Fibroblast of skin of right quadriceps (primary cell): ENCODE results near the gene LTB.
A peak's percentile ranks its signal among the peaks of the same experiment; 100 is the strongest.

Experiments used
- DNase-seq: peaks from one replicate; pipeline ENCODE4 v3.0.0-alpha.2; 2013

LTB gene

DNA sequence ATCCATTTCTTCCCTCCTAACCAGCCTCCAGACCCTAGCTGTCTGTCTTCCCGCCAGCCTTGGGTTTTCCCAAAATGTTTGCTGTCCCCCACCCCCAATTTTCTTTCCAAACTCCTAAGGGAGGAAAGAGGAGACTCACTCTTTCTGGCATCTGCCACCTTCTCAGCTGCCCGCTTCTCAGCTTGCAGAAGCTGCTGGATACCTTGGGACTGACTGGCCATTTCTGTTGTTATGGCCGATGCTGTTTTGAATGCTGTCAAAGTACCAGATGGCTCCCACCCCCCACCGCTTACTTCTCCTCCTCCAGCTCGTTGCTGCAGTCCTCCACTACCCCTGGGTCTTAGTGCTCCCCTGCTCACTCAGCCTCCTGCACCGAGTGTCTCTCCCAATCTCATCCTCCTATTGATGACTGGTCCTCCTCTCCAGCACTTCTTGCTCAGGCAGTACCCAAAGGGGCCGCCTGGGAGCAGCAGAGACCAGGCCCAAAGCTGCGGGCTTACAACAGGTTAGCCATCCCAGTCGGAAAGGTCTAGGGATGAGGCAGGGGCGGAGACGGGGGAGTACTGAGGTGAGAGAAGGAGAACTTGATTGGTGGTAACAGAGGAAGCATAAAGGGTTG lies 35.8 kb downstream of the LTB start, which contains the start of gene ATP6V1G2:
Gene ATP6V1G2 (minus strand): TSS at position 270 of the 619 bp plus-strand sequence. CDS start 49 bp downstream, at position 221.
- DNase-seq: peak; percentile 93

DNA sequence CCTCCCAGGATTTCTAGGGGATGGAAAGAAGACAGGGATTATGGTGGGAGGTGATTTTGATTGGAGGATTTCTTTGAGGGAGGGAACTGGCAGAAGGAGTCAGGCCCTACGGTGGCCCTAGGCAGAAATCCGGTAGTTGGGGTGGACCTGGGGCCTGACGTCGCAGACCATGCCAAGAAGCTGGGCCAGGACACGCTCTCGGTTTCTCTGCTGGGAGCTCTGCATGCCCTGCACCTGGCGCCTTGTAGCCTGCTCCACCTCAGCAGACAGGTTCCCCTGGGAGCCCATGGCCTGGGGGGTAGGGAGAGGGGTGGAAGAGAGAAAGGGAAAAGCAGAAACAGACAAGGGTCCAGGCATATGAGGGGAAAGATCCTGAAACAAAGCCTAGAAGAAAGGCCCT lies 36.9 kb downstream of the LTB start:
- no peak for DNase-seq

DNA sequence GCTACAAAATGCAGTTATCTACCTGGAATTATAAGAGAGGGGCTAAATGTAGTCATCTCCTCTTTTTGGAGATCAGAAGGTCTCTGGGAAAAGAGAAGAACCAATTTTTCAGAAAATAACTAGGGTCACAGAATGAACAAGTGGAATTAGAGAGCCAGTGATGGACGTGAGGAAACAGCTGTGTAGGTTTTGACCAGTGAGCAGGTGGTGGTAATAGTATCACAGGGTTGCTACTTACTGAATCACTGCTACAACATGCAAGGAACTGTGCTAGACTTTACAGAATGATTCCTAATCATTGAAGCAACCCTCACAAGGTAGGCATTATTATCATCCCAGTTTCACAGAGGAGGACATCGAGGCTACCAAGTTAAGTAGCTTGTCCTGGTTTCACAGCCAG lies 37.5 kb downstream of the LTB start:
- no peak for DNase-seq

DNA sequence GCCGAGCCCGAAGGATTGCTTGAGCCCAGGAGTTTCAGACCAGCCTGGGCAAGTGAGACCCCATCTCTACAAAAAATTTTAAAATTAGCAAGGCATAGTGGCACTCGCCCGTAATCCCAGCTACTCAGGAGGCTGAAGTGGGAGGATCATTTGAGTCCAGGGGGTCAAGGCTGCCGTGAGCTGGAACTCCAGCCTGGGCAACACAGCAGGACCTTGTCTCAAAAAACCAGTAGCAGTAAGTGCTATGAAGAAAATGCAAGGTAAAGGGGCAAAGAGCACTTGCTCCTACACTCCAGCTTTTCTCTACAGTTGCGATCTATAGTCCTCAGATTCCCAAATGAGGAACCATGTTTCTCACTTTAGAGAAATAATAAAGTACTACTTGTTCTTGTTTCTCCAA lies 38.6 kb downstream of the LTB start:
- no peak for DNase-seq

DNA sequence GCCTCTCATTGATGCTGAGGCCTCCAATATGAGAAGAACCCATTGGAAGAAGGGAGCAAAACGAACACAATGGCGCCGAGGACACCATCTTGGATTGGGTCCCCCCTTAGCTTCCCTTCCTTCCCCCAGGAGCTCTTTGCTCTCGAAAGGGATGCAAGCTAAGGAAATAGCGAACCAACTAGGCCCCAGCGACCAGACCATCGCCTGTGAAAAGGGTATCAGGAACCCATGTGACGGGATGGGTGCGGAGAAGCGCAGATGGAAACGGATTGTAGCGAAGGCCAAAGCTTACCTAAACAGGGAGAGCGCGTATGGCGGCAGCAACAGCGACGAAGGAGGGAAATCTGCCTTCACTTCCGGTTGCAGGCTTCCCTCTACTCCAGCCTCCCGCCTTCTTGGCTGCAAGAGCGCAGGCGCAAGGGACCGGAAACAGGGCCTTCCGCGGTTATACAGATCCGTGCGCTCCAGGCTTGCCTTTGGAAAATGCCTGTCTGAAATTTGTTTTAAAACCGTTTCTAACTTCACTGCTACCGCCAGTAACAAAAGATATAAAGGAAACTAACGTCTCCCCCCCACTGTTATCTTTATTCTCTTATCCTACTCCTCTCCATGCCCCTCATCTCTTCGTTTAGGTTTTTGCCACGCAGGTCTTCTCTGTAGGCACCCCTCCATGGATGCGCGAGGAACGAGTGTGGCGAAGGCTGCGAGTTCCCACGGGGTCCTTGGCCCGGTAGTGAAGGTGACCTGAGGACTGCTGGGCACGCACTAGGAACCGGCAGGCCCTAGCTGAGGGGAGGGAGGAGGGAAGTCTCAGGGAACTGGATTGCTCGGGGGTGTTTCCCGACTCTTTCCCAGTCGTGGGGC lies 40.3 kb downstream of the LTB start, which contains the start of gene DDX39B:
Gene DDX39B (minus strand): TSS at position 346 of the 864 bp plus-strand sequence. CDS start 1,471 bp downstream, outside the sequence.
- peak; percentile 97 for DNase-seq

DNA sequence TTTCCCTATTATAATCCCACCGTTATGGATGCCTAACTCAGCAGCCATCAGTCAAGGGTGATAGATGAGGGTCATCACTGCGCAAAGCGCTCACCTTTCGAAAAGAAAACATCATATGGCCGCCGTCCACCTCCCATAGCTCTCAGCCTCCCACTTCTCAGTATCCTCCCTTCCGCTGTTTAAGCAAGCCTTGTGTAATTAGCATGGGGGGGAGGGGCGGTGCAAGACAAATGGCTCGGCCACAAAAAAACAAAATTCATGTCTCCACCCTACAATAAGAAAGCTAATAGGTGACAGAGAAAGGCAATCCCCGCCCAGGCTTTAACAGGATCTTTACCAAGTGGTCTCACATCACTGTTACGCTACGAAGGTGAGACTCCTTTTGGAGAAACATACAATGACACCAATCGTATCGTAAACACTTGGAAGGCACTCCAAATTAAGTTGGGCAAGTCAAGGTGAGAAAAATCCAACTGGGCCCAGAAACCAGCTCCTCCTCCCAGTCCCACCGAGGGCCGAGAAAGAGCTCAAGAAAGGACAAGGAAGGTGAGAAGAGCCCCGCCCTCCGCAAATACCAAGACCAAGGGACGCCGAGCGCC lies 41.1 kb downstream of the LTB start:
- DNase-seq: peak; percentile 48

DNA sequence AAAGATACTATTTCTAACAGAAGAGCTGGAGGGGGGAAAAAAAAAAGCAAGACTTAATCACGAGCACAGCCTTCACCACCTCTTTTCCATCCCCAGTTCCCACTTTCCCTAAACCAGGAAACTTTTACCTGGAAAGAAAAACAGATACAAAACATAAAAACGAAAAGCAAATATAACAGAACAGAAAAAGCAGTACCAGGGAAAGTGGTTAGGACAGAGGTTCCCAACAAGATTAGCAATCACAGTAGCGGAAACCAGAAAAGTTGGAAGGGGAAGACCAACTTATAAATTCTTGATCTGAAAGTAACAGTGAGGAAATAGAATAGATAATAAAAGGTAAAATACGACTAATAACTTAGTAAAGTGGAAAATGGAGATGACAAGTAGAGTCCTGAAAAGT lies 41.6 kb downstream of the LTB start:
- DNase-seq: no peak

DNA sequence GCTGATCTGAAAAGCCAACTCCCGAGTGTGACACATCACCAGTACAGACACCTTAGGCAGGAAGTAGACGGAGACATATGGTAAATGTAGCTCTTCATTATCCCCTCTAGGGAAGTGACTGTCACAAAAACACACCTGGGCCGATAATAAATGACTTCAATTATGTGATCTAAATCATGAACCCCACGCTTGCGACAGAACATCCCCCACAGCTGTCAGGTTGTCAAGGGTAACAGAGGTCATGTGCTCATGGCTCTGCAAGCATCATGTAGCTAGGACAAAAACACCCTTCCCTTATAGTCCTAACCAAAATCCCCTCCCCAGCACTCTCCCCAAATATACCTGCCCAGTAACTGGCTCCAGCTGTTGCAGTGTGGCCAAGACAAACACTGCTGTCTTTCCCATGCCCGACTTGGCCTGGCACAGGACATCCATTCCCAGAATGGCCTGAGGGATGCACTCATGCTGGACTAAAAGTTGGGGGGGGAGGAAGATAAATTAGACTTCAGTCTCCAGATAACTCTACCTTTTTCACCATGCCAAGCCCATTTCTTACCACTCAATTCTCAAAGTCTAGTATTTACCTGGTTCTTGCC lies 43.3 kb downstream of the LTB start:
- DNase-seq: no peak

DNA sequence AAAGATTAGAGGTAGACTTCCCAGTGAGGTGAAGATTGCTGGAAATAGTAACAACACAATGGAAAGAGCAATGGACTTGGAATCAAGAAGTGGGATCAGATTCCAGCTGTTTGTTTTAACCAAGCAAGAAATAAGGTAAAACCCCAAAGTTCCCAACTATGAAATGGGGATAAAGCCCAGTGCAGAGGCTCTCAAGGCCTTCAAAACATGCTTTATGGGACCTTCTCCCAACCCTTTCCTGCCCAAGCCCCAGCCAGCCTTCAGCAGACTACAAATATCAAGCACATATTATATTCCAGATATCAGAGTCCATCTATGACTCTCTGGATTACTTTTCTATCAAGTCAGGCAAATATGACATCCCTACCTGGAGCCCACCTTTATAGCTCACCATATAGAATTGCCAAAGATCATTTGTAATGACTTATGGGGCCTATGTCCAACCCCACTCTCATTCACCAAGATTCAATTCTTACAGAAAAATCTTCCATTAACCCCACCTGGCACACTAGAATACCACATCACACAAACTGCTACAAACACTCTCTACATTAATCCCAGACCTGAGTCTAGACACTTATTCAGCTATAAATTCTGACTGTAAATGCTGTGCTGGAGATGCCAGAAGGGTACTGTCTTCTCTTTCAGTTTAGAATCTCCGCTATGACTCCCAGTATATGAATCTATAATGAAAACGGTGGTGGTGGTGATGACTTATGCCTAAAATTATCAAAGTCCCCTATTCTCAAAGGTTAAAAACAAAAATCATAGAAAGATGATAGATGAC lies 46.5 kb downstream of the LTB start:
- no peak for DNase-seq

DNA sequence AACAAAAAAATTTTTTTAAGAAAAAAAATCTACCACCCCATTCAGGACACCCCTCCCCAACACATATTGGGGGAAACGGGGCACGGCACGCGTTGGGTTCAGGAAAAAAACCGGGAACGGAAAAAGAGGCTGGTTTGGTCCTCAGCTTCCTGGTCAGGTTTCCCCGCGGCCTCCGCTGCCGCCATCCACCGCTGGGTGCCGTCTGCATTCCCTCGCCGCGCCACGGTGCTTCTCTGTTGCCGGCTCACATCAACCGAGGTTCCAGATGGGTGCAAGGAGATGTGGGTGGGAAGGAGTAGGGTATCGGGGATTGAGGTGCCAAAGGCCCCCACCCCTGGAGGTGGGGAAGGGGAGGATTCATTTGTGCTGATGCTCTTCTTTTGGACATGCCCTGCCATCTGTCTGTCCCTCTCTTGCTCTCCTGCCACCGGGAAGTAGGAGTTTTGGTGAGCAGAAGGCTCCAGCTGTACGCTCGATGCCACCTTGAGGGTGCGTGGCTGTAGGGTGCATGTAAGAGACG lies 47.6 kb downstream of the LTB start:
- DNase-seq: no peak

DNA sequence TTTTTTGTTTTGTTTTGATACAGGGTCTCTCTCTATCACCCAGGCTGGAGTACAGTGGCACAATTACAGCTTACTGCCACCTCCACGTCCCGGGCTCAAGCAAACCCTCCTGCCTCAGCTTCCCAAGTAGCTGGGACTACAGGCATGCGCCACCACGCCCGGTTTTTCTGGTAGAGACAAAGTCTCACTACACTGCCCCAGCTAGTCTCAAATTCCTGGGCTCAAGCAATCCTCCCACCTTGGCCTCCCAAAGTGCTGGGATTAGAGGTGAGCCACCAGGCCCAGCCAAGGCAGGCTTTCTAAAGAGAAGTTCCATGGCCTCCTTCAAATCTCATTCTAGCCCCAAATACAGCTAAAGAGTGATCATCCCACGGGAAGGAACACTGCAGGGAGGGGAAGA lies 48.2 kb downstream of the LTB start:
- no peak for DNase-seq

DNA sequence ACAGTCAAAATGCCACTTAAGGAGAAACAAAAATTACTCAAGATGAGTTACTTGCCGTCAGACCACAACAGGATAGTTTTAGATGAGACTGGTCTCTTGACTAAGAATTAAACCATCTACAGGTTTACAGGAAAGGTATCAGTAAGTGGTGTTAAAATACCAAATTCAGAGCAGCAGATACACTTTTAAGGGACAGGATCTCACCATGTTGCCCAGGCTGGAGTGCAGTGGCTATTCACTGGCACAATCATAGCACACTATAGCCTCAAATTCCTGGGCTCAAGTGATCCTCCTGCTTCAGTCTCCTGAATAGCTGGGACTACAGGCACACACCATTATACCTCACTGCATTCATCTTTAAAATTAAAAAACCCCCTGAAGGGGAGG lies 48.8 kb downstream of the LTB start:
- no peak for DNase-seq

DNA sequence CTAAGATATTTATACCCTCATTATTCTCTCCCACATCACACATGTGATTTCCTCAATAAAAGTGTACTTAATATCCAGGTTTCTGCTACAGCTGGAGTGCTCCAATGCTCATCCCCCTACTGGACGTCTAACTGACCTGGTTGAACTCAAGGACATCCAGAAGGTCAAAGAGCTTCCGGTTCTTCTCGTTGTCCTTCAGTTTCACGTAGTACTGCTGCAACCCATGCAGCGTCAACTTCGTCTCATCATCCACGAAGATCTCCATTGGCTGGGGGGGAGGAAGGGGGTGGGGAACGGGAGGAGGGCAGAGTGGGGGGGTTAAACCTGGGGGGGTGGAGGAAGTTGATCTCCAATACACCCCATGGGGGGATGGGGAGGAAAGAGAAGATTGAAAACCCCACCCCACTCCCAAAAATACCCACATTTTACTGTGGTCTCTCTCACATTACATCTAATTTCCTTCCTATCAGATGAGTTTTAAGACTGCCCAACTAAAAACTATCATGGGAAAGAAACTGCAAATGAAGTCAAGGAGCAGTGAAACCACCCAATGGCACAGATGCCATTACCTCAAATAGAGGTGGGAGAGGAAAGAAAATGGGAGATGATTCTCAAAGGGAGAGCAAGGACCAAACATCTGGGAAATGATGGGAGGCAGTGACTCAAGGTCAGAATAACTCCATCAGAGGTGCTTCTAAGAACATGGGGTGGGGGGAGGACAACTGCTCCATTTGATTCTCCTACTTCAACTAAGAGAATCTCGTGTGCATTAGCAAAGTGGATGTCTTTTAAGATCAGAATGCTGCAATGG lies 49.4 kb downstream of the LTB start:
- no peak for DNase-seq

DNA sequence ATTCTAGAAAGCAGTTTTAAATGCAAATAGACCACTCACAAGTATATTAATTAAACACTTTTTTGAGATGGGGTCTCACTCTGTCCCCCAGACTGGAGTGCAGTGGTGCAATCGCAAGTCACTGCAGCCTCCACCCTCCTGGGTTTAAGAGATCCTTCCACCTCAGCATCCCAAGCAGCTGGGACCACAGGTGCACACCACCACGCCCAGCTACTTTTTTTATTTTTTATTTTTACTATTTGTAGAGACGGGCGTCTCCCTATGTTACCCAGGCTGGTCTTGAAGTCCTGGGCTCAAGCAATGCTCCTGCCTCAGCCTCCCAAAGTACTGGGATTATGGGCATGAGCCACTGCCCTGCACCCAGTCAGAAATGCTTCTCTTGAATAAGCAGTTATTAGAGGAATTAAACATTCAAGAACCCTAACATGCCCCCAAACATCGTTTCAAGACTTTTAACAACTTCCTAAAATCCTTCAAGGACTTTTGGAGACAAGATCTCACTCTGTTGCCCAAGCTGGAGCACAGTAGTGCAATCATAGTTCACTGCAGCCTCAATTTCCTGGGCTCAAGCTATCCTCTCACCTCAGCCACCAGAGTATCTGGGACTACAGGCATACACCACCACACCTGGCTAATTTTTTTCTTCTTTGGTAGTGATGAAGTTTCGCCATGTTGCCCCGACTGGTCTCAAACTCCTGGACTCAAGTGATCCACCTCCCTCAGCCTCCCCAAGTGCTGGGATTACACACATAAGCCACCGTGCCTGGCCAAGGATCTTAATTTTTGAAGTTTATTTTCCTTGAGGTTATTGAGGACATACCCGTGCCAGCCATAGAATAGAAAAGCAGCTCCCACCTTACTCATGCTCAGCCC lies 50.2 kb downstream of the LTB start:
- DNase-seq: no peak

DNA sequence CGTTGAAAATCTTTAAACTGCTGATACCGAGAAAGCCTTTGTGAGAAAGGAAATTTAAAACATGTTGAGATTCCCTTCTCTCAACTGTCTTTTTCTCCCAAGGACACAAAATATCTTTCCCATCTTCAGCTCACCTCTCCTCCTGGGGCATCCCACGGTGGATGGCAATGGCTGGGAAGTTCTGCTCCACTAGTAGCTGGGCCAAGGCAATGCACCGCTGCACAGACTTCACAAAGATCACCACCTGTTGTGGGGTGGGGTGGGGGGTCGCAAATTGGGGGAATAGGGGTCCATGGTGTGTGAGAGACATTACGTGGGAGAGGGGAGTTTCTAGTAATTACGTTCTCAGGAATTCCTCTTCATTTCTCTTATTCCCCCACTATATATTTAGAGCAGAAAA lies 51.1 kb downstream of the LTB start:
- no peak for DNase-seq

DNA sequence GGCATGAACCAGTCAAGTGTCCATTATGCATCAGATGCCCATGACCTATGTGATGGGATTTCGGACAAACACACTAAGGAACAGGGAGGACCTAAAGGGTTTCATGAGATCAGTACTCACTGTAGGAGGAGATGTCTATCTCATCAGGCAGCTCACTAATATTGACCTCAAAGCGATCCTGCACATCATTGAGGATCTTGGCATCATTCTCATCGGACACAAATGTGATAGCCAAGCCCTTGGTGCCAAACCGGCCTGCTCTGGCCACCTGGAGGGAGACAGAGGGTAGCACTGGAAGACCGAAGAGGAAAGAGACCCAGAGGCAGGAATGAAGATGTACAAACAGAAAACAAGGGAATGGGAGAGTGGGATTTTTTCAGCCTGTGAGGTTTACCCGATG lies 51.6 kb downstream of the LTB start:
- no peak for DNase-seq
